HG02840 (cell line): ENCODE measurements around the gene SMAD3.

Source experiments
- ATAC-seq: cut with Tn5 transposase; IDR thresholded peaks from one replicate; pipeline ENCODE4 v1.9.1; 2021; ENCODE audit warnings: mild to moderate bottlenecking, moderate library complexity, moderate number of reproducible peaks; ENCODE audit not compliant: unreplicated experiment, low FRiP score

Gene SMAD3

GRCh38 chr15:67156834-67157233 is 91.4 kb downstream of the SMAD3 start:
- ATAC-seq: no peak

DNA sequence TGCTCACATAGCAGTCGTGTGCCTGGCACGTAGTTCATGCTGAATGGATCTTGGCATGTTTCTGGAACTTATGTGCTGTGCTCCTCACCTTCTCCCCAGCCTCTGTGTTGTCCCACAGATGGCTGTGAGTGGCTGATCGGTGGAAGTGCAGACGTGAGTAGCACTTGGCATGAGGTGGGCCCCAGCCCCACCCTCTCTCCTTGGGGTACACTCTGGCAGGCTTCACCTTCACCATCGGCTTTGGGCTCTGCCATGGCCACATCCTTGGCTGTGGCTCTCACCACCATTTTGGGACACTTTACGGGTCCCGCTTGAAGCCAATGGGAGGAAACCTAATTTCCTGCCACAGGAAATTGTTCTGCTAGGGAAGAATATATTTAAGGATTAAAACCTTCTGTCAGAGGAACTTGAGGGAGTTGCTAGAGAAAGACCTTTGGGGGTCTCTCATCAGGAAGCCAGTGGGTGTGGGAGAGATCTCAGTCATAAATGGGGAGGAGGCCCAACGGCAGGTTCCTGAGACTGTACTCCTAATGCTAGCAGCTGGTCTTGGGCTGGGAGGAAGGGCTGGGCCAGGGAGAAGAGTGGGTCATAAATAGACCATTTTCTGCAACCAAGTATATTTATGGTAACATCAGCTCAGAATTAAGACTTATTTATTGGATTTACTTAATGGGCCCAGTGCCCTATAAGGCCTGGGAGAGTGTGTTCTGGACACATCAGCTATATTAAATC is 92.3 kb downstream of the SMAD3 start:
- ATAC-seq: no peak

DNA sequence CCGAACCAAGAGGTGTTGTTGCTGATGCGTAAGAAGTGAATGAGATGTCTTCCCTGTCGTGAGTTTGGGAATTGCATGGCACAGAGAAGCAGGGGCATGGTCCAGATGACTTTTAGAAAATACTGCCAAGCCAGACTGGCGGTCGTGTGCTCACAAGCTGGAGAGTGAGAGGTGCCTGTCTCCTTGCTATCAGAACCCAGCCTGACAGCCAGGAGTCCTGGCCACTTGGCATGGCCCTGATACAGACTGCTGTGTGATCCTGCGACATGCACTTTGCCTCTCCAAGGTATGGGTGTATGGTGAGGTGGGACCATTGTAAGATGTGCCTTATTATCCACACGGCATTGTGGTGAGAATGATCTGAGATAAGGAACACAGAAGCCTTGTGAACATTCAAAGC is 93.0 kb downstream of the SMAD3 start:
- ATAC-seq: no peak

GRCh38 chr15:67161412-67161811 is 96.0 kb downstream of the SMAD3 start:
- ATAC-seq: no peak

GRCh38 chr15:67161881-67162280 is 96.5 kb downstream of the SMAD3 start:
- ATAC-seq: no peak

- ATAC-seq: no peak
These were observed 97.8 kb downstream of the SMAD3 start for GRCh38 chr15:67163180-67163579.

DNA sequence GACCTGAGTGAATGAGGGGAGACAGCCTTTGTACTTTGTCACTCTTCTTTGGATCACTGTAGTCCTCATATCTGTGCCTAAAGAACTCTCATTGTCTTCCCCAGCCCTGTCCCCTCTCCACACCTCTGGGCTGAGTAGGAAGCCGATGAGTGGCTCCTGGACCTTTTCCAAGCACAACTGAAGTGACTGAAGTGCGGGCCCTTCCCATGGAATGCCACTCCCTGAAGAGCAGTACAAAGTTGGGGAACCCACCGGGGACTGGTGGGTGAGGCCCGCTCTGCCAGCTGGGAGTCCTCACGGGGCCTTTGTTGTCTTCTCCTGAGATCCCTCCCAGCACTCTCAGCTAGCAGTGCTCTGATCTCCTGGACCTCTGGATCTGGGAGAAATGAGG is 99.0 kb downstream of the SMAD3 start:
- no peak for ATAC-seq

DNA sequence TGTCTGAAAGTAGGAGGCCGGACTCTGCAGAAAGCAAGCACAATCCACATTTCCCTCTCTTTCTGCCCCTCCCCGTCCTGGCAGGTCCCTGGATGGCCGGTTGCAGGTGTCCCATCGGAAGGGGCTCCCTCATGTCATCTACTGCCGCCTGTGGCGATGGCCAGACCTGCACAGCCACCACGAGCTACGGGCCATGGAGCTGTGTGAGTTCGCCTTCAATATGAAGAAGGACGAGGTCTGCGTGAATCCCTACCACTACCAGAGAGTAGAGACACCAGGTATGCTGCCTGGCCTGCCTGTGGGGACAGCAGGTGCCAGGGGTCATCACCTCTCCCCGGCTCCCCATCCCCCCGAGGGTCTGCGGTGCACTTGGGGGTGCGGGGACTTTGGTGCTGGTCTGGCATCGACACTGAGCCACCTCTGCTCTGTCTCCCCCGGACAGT is 99.4 kb downstream of the SMAD3 start:
- ATAC-seq: no peak

- ATAC-seq: no peak
These were observed 100.2 kb downstream of the SMAD3 start for GRCh38 chr15:67165254-67166253.

GRCh38 chr15:67166280-67167009 is 101.0 kb downstream of the SMAD3 start:
- no peak for ATAC-seq

GRCh38 chr15:67167091-67167490 is 101.7 kb downstream of the SMAD3 start:
- ATAC-seq: no peak

GRCh38 chr15:67168694-67169093 is 103.3 kb downstream of the SMAD3 start:
- no peak for ATAC-seq

DNA sequence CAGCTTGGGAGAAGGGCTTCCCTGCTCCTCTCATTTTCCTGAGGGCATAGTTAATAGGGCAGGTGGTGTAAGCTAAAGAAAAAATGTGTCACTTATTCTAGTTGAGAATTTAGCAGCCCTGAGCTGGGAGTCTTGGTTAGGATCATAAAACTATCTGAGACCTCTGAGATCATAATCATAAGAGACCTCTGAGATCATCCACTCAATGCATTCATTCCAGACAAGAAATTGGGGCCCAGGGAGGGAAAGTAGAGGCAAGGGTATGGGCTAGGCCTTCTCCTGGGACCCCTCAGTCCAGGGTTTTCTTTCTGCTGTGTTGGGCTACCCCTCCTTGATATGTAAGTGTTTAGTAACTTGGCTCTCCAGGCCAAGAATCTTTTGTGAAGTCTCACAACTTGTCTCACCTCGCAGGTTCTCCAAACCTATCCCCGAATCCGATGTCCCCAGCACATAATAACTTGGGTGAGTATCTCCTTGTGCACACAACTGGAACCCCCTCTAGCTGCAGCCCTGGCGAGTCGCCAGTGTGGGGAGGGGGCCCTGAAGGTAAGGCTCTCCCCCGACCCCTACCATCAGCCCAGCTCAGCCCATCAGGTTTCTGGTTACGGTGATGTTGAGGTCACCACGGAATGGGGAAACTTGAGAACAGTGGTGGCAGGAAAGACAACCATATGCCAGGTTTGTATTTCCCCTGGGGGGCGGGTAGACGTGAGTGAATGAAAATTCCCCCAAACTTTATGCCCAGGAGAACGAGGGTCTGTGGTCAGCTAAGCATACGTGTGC is 104.9 kb downstream of the SMAD3 start:
- no peak for ATAC-seq

GRCh38 chr15:67171471-67171870 is 106.1 kb downstream of the SMAD3 start:
- ATAC-seq: no peak

- no peak for ATAC-seq
These were observed 106.8 kb downstream of the SMAD3 start for GRCh38 chr15:67172172-67172571.

DNA sequence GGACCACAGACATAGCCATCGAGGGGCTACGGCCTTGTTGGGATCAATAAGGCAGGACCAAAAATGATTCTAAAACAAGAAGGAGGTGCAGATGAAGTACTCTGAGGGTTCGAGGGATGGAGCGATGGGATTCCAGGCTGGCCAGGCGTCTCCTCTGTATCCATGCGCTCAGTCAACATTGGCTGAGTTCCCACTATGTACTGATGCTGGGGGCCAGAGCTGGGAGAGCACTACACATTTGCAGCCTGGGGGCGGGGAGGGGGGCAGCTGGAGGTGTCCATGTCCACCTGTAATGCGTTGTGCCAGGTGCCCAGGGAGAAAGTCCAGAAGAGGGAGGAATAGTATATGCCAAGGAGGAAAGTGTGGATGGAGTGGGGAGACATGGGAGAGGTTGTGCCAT is 107.6 kb downstream of the SMAD3 start:
- ATAC-seq: no peak

GRCh38 chr15:67173786-67174185 is 108.4 kb downstream of the SMAD3 start:
- no peak for ATAC-seq

GRCh38 chr15:67174446-67174845 is 109.0 kb downstream of the SMAD3 start:
- ATAC-seq: no peak

DNA sequence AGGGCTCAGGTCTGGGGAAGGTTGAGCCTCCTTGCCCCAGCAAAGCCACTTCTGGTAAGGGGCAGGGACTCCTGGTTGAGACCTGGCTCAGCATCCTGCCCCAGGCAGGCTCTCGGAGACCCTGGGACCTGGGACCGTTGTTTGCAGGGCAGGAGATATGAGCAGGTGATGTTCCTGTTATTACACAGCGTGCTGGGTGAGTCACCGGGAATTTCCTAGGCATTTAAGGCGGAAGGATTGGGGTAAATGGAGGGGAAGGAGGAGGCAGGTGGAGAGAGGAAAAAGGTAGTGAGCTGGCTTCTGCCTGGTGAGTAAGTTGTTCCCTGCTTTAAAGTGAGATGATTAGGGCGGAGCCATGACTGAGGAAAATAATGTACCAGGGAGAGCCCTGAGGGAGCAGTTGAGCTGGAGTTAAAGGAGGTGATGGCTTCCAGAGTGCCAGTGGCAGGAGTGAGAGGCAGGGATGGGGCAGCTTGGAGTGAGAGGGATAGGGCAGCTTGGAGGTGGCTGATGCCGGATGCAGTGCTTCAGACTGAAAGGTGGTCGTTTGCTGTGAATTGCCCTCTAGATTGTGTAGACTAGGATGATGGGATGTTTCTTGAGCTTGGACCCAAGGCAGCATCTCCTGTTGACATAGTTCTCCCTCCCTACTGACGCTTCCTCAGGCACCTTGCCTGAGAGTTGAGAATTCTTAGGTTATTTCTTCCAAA is 109.6 kb downstream of the SMAD3 start:
- no peak for ATAC-seq
